Neuronal stem cell (in vitro differentiated cells): ENCODE measurements around the gene LRRC8E.

ENCODE experiments used
- DNase-seq: peaks from one replicate; pipeline ENCODE4 v3.0.0-alpha.2; 2013; ENCODE audit warnings: low spot score
- H2AFZ ChIP-seq: one replicate; pipeline ENCODE4 v1.6.1; 2013; ENCODE audit warnings: mild to moderate bottlenecking, low read length, inconsistent platforms
- H2AK5ac ChIP-seq: 2 replicates; pipeline ENCODE4 v1.6.1; 2013; ENCODE audit warnings: low read depth, mild to moderate bottlenecking, inconsistent platforms, low read length, moderate library complexity, mixed read lengths
- H2BK120ac ChIP-seq: 2 replicates; pipeline ENCODE4 v1.6.1; 2013; ENCODE audit warnings: low read depth, mild to moderate bottlenecking, inconsistent platforms, low read length, moderate library complexity, mixed read lengths
- H2BK12ac ChIP-seq: one replicate; pipeline ENCODE4 v1.6.1; 2013; ENCODE audit warnings: low read length, inconsistent platforms
- H2BK15ac ChIP-seq: 2 replicates; pipeline ENCODE4 v1.6.1; 2013; ENCODE audit warnings: mild to moderate bottlenecking, low read length, inconsistent platforms, mixed read lengths
- H2BK5ac ChIP-seq: one replicate; pipeline ENCODE4 v1.6.1; 2013; ENCODE audit warnings: inconsistent platforms, mild to moderate bottlenecking, low read length, moderate library complexity
- H3K14ac ChIP-seq: one replicate; pipeline ENCODE4 v1.6.1; 2013; ENCODE audit warnings: low read length, inconsistent platforms
- H3K18ac ChIP-seq: 2 replicates; pipeline ENCODE4 v1.6.1; 2013; ENCODE audit warnings: low read length, inconsistent platforms
- H3K23ac ChIP-seq: 2 replicates; pipeline ENCODE4 v1.6.1; 2013; ENCODE audit warnings: low read depth, mild to moderate bottlenecking, mixed read lengths, low read length, inconsistent platforms; ENCODE audit not compliant: poor library complexity
- H3K27ac ChIP-seq: replicated peaks from 3 replicates; pipeline ENCODE4 v1.5.1; 2013; ENCODE audit warnings: low read length, inconsistent platforms
- H3K27me3 ChIP-seq, 3 experiments: 2 replicates each; pipeline ENCODE4 v1.6.1; 2013; ENCODE audit warnings: low read length in 3 of 3, mild to moderate bottlenecking in 2 of 3, inconsistent platforms in 1 of 3, low read depth in 1 of 3, mixed read lengths in 1 of 3, moderate library complexity in 1 of 3; ENCODE audit not compliant: control insufficient read depth in 3 of 3, insufficient read depth in 3 of 3
- H3K36me3 ChIP-seq, 2 donors: replicated peaks in 1 of 2; 2 replicates each; pipeline ENCODE4 v1.6.1; 2013; ENCODE audit warnings: low read length in 2 of 2; ENCODE audit not compliant: control insufficient read depth in 2 of 2, insufficient read depth in 2 of 2
- H3K4ac ChIP-seq: 2 replicates; pipeline ENCODE4 v1.6.1; 2013; ENCODE audit warnings: inconsistent platforms, mild to moderate bottlenecking, low read length, moderate library complexity
- H3K4me1 ChIP-seq, 2 donors: 1 replicate in 1 of 2; 2 replicates in 1 of 2; pipeline ENCODE4 v1.6.1; 2013; ENCODE audit warnings: low read length in 2 of 2, low read depth in 1 of 2; ENCODE audit not compliant: control insufficient read depth in 2 of 2, insufficient read depth in 1 of 2
- H3K4me2 ChIP-seq: one replicate; pipeline ENCODE4 v1.6.1; 2013; ENCODE audit warnings: mild to moderate bottlenecking, low read length, inconsistent platforms; ENCODE audit not compliant: insufficient read depth, poor library complexity, severe bottlenecking
- H3K4me3 ChIP-seq, 2 donors: 2 replicates each; pipeline ENCODE4 v1.5.1; 2013; ENCODE audit warnings: low read length in 2 of 2, mild to moderate bottlenecking in 2 of 2, inconsistent platforms in 1 of 2, moderate library complexity in 1 of 2
- H3K79me1 ChIP-seq: one replicate; pipeline ENCODE4 v1.6.1; 2013; ENCODE audit warnings: low read depth, mild to moderate bottlenecking, inconsistent platforms, low read length, moderate library complexity
- H3K9ac ChIP-seq: one replicate; pipeline ENCODE4 v1.6.1; 2013; ENCODE audit warnings: mild to moderate bottlenecking, low read depth, low read length, inconsistent platforms; ENCODE audit not compliant: poor library complexity
- H3K9me3 ChIP-seq, 2 donors: replicated peaks in 1 of 2; 2 replicates each; pipeline versions ENCODE3 to v1.6.1; 2013; ENCODE audit warnings: low read length in 2 of 2, mild to moderate bottlenecking in 2 of 2, inconsistent platforms in 1 of 2, low read depth in 1 of 2, mixed read lengths in 1 of 2, moderate library complexity in 1 of 2; ENCODE audit not compliant: control insufficient read depth in 2 of 2, insufficient read depth in 1 of 2
- H4K8ac ChIP-seq: one replicate; pipeline ENCODE4 v1.6.1; 2013; ENCODE audit warnings: low read depth, mild to moderate bottlenecking, inconsistent platforms, low read length, moderate library complexity
- H4K91ac ChIP-seq: one replicate; pipeline ENCODE4 v1.6.1; 2013; ENCODE audit warnings: low read length, low read depth, mild to moderate bottlenecking, inconsistent platforms; ENCODE audit not compliant: poor library complexity
- WGBS, 2 donors: extraction: QIAGEN DNeasy Blood & Tissue Kit; methylation state at CpG; one replicate each; pipeline ENCODE4 v1.1.7; 2013; ENCODE audit warnings: missing lambda C conversion rate in 2 of 2, mixed read lengths in 1 of 2; ENCODE audit not compliant: insufficient read length in 2 of 2, insufficient replicate concordance in 1 of 2; ENCODE audit errors: extremely low coverage in 2 of 2; 5-methylcytosine and 5-hydroxymethylcytosine counted together

LRRC8E gene

GRCh38 chr19:7897292-7897691 lies 9.0 kb downstream of the LRRC8E start:
- Histone ChIP-seq H3K18ac (no peak overlapping the region), H4K91ac (no peak overlapping the region), H2AFZ (no peak overlapping the region), H3K79me1 (no peaks in the 10 kb centered on the region), H3K4me3 (no peak overlapping the region), H2AK5ac (no peak overlapping the region), H3K27me3 (no peaks in the 10 kb centered on the region), H2BK15ac (no peak overlapping the region), H3K4ac (no peak overlapping the region), H3K4me1 (no peaks in the 10 kb centered on the region), H4K8ac (no peak overlapping the region), H3K9me3 (no peaks in the 10 kb centered on the region), H3K9ac (no peak overlapping the region), H2BK120ac (no peak overlapping the region), H3K36me3 (no peaks in the 10 kb centered on the region), H2BK12ac (no peak overlapping the region), H3K23ac (no peak overlapping the region), H3K27ac (no peak overlapping the region), H3K14ac (no peak overlapping the region), H2BK5ac (no peak overlapping the region), H3K4me2 (no peak overlapping the region)
- no peak for DNase-seq
- no CpG with 5 or more reads among the region's 11 CpGs for WGBS, 2 donors

GRCh38 chr19:7898967-7899366 lies 10.7 kb downstream of the LRRC8E start:
- Histone ChIP-seq H2BK5ac (no peak overlapping the region), H3K4me1 (peaks cover 2 to 6% of the 10 kb centered on the region in 2 donors), H3K18ac (no peak overlapping the region), H2BK12ac (no peak overlapping the region), H2BK15ac (no peak overlapping the region), H3K14ac (no peak overlapping the region), H3K27me3 (peaks cover 0 to 4% (median 0%) of the 10 kb centered on the region in 3 experiments), H2BK120ac (no peak overlapping the region), H3K4me3 (no peak overlapping the region), H3K23ac (no peak overlapping the region), H2AFZ (no peak overlapping the region), H3K27ac (no peak overlapping the region), H3K79me1 (no peaks in the 10 kb centered on the region), H4K91ac (no peak overlapping the region), H3K4me2 (no peak overlapping the region), H3K9me3 (no peaks in the 10 kb centered on the region), H3K9ac (no peak overlapping the region), H3K4ac (no peak overlapping the region), H2AK5ac (no peak overlapping the region), H4K8ac (no peak overlapping the region), H3K36me3 (no peaks in the 10 kb centered on the region)
- DNase-seq = no peak
- WGBS, 2 donors = no CpG with 5 or more reads among the region's 16 CpGs

GRCh38 chr19:7899751-7900378 lies 11.6 kb downstream of the LRRC8E start:
- Histone ChIP-seq H3K27ac (no peak overlapping the region), H4K8ac (no peak overlapping the region), H3K4me2 (no peak overlapping the region), H2AFZ (no peak overlapping the region), H2BK15ac (peak overlapping the region; percentile 75), H3K4ac (no peak overlapping the region), H2BK120ac (peak overlapping the region; percentile 17), H2AK5ac (peak overlapping the region; percentile 63), H3K9ac (peak overlapping the region; percentile 9), H3K4me1 (peaks cover 7 to 12% of the 10 kb centered on the region in 2 donors), H4K91ac (no peak overlapping the region), H3K9me3 (no peaks in the 10 kb centered on the region), H3K23ac (peak overlapping the region; percentile 30), H3K27me3 (peaks cover 0 to 4% (median 0%) of the 10 kb centered on the region in 3 experiments), H3K36me3 (no peaks in the 10 kb centered on the region), H2BK12ac (peak overlapping the region; percentile 41), H3K79me1 (peaks cover 5% of the 10 kb centered on the region), H3K18ac (no peak overlapping the region), H3K4me3 (no peak overlapping the region), H3K14ac (no peak overlapping the region), H2BK5ac (peak overlapping the region; percentile 42)
- WGBS, 2 donors = no CpG with 5 or more reads among the region's 34 CpGs
- DNase-seq = no peak

- no CpG with 5 or more reads among the region's 21 CpGs for WGBS, 2 donors
- peak overlapping the region; percentile 38 for H3K18ac ChIP-seq
These were observed 12.1 kb downstream of the LRRC8E start for GRCh38 chr19:7900401-7900870.

More at GRCh38 chr19:7900401-7900870, 12.1 kb downstream of the LRRC8E start:
- Histone ChIP-seq H3K27ac (no peak overlapping the region), H2BK120ac (peak overlapping the region; percentile 17), H2BK12ac (peak overlapping the region; percentile 41), H4K8ac (no peak overlapping the region), H3K4me2 (no peak overlapping the region), H3K9me3 (no peaks in the 10 kb centered on the region), H2AK5ac (peak overlapping the region; percentile 63), H3K9ac (no peak overlapping the region), H4K91ac (no peak overlapping the region), H2BK5ac (peak overlapping the region; percentile 39), H3K4me1 (peaks cover 13% of the 10 kb centered on the region in 2 donors), H3K36me3 (peaks cover 0 to 3% of the 10 kb centered on the region in 2 donors), H3K14ac (no peak overlapping the region), H2BK15ac (peak overlapping the region; percentile 75), H2AFZ (no peak overlapping the region), H3K23ac (no peak overlapping the region), H3K4ac (no peak overlapping the region), H3K79me1 (peaks cover 8% of the 10 kb centered on the region), H3K4me3 (no peak overlapping the region), H3K27me3 (peaks cover 0 to 4% (median 0%) of the 10 kb centered on the region in 3 experiments)
- no peak for DNase-seq
